Stimulated activated CD8-positive, alpha-beta memory T cell treated with anti-CD3 and anti-CD28 coated beads, Interleukin-4, amount 100 ng/mL, for 4 hours (primary cell): ENCODE results near the gene TEAD3.
A peak's percentile ranks its signal among the peaks of the same experiment; 100 is the strongest.

Experiments
- DNase-seq, 2 donors: peaks; one replicate each; pipeline ENCODE4 v3.0.0-alpha.2; 2020; ENCODE audit warnings: low read depth in 2 of 2, low spot score in 1 of 2

TEAD3 gene

GRCh38 chr6:35514587-35514986 is 17.7 kb upstream of the TEAD3 start:
- no peak for DNase-seq

GRCh38 chr6:35512740-35513139 is 15.9 kb upstream of the TEAD3 start, which contains the start of gene TULP1:
Gene TULP1 (minus strand): TSS chr6:35512896. CDS start chr6:35512858, 38 bp downstream.
- no peak for DNase-seq

GRCh38 chr6:35512006-35512405 is 15.1 kb upstream of the TEAD3 start:
- DNase-seq: no peak

GRCh38 chr6:35511562-35511941 is 14.7 kb upstream of the TEAD3 start:
- DNase-seq: no peak

- DNase-seq: no peak
Measured at GRCh38 chr6:35510916-35511561, 14.2 kb upstream of the TEAD3 start.

GRCh38 chr6:35508542-35508941 is 11.7 kb upstream of the TEAD3 start:
- DNase-seq: no peak

GRCh38 chr6:35508027-35508426 is 11.1 kb upstream of the TEAD3 start:
- DNase-seq: no peak

GRCh38 chr6:35507221-35507620 is 10.3 kb upstream of the TEAD3 start:
- no peak for DNase-seq

- DNase-seq: no peak
Measured at GRCh38 chr6:35506536-35506935, 9.7 kb upstream of the TEAD3 start.

- DNase-seq: no peak
Measured at GRCh38 chr6:35505999-35506412, 9.1 kb upstream of the TEAD3 start.

GRCh38 chr6:35503534-35503933 is 6.7 kb upstream of the TEAD3 start:
- DNase-seq: no peak

- no peak for DNase-seq
Measured at GRCh38 chr6:35501784-35502183, 4.9 kb upstream of the TEAD3 start.

GRCh38 chr6:35500782-35501181 is 3.9 kb upstream of the TEAD3 start:
- no peak for DNase-seq

- no peak for DNase-seq
Measured at GRCh38 chr6:35499372-35499771, 2.5 kb upstream of the TEAD3 start.

GRCh38 chr6:35498422-35499067 is 1.7 kb upstream of the TEAD3 start:
- DNase-seq: no peak

- peak in 1 of 2 donors; percentile 20 for DNase-seq
Measured at GRCh38 chr6:35497571-35498421, 917 bp upstream of the TEAD3 start.

- no peak for DNase-seq
Measured at GRCh38 chr6:35496036-35496840, 641 bp downstream of the TEAD3 start.

- no peak for DNase-seq
Measured at GRCh38 chr6:35495258-35496035, 1.4 kb downstream of the TEAD3 start.

- no peak for DNase-seq
Measured at GRCh38 chr6:35494161-35494563, 2.7 kb downstream of the TEAD3 start.

- DNase-seq: no peak
Measured at GRCh38 chr6:35493307-35493983, 3.4 kb downstream of the TEAD3 start.
